Measurements from ENCODE around the gene SMPD4. TPM values are rescaled to one million over a fixed set of nuclear protein-coding genes. Genes with fewer than 3 reads are reported as not detected.
"Not testable (repeated sequence)": the region's sequence is repeated elsewhere in the genome, so short reads cannot be mapped to it uniquely, and the experiment has no call there.

SMPD4 gene
- total and polyA plus RNA-seq, 9 donors: 15.4 to 47.3 (median 37.0) TPM

GRCh38 chr2:130207051-130207450, 25.6 kb upstream of the SMPD4 start:
- H3K27me3 ChIP-seq (ENCODE audit: control insufficient read depth, insufficient read depth, low read length); H3K9me3 ChIP-seq (replicated peaks; ENCODE audit: control insufficient read depth, low read depth, low read length); DNase-seq; H3K4me1 ChIP-seq (ENCODE audit: control insufficient read depth, insufficient read depth, low read length); H3K36me3 ChIP-seq (ENCODE audit: control insufficient read depth, insufficient read depth, low read length); H3K4me3 ChIP-seq (ENCODE audit: low read length); H3K27ac ChIP-seq (ENCODE audit: low read length): not testable (repeated sequence)
- 80% methylated on average over 1 of the region's 13 CpGs for WGBS (ENCODE audit: insufficient coverage)

GRCh38 chr2:130203150-130203549, 21.7 kb upstream of the SMPD4 start:
- H3K9me3 ChIP-seq (replicated peaks; ENCODE audit: control insufficient read depth, low read depth, low read length); H3K36me3 ChIP-seq (ENCODE audit: control insufficient read depth, insufficient read depth, low read length); H3K27me3 ChIP-seq (ENCODE audit: control insufficient read depth, insufficient read depth, low read length); H3K4me3 ChIP-seq (ENCODE audit: low read length); DNase-seq; H3K4me1 ChIP-seq (ENCODE audit: control insufficient read depth, insufficient read depth, low read length); H3K27ac ChIP-seq (ENCODE audit: low read length): not testable (repeated sequence)
- no CpG with 5 or more reads among the region's 3 CpGs for WGBS (ENCODE audit: insufficient coverage)

- H3K27me3 ChIP-seq (ENCODE audit: control insufficient read depth, insufficient read depth, low read length); H3K4me3 ChIP-seq (ENCODE audit: low read length); DNase-seq; H3K36me3 ChIP-seq (ENCODE audit: control insufficient read depth, insufficient read depth, low read length); H3K27ac ChIP-seq (ENCODE audit: low read length); H3K4me1 ChIP-seq (ENCODE audit: control insufficient read depth, insufficient read depth, low read length); H3K9me3 ChIP-seq (replicated peaks; ENCODE audit: control insufficient read depth, low read depth, low read length): not testable (repeated sequence)
- no CpG with 5 or more reads among the region's 7 CpGs for whole genome bisulfite sequencing (ENCODE audit: insufficient coverage)
Observed at GRCh38 chr2:130202518-130202917, 21.1 kb upstream of the SMPD4 start.

DNA sequence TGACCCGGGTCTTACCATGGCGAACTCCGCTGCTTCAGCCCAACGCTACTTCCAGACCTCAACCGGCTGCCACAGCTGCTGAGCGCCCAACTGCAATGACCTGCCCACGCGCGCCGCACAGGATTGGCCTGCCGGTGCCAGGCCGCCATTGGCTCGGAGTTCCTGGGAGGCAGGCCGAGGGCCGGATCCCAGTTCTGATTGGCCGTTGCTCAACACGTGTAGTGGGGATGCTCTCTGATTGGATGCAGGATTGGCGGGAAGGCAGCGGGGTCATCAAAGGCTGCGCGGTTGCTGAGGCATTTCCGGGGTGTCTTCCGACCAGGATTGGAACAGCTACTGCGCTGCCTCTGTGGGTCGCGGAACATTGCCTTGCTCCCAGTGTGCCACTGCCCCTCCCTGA, 16.9 kb upstream of the SMPD4 start, which contains the start of gene TUBA3E:
Gene TUBA3E, minus strand, starts transcription at position 97 of the 400 bp plus-strand sequence. Its CDS starts 79 bp downstream, at position 18.
- no peaks in the 10 kb centered on the region for H3K4me1 ChIP-seq (ENCODE audit: control insufficient read depth, insufficient read depth, low read length)
- H3K36me3 ChIP-seq (ENCODE audit: control insufficient read depth, insufficient read depth, low read length): no peaks in the 10 kb centered on the region
- no peak within 1 kb of the TSS for H3K4me3 ChIP-seq (ENCODE audit: low read length)
- no peak within 1 kb of the TSS for H3K27ac ChIP-seq (ENCODE audit: low read length)
- H3K27me3 ChIP-seq (ENCODE audit: control insufficient read depth, insufficient read depth, low read length): no peaks in the 10 kb centered on the region
- WGBS (ENCODE audit: insufficient coverage): 95% methylated on average over 26 of the region's 26 CpGs
- DNase-seq: no peak
- H3K9me3 ChIP-seq (replicated peaks; ENCODE audit: control insufficient read depth, low read depth, low read length): no peaks in the 10 kb centered on the region

DNA sequence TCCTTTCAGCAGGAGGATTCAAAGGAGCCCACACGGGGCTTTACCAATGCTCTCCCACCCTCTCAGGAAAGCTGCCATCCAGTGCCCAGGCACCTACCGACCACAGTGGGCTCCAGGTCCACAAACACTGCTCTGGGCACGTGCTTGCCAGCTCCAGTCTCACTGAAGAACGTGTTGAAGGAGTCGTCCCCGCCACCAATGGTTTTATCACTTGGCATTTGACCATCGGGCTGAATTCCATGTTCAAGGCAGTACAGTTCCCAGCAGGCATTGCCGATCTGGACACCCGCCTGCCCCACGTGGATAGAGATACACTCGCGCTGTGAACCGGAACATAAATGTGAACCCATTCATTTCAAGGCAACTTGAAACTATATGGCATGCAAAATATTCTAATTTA, 14.7 kb upstream of the SMPD4 start:
- not testable (repeated sequence) for H3K27ac ChIP-seq (ENCODE audit: low read length); H3K27me3 ChIP-seq (ENCODE audit: control insufficient read depth, insufficient read depth, low read length); H3K9me3 ChIP-seq (replicated peaks; ENCODE audit: control insufficient read depth, low read depth, low read length); DNase-seq; H3K4me3 ChIP-seq (ENCODE audit: low read length); H3K36me3 ChIP-seq (ENCODE audit: control insufficient read depth, insufficient read depth, low read length); H3K4me1 ChIP-seq (ENCODE audit: control insufficient read depth, insufficient read depth, low read length)
- WGBS (ENCODE audit: insufficient coverage): no CpG with 5 or more reads among the region's 13 CpGs

- 100% methylated on average over 2 of the region's 9 CpGs for WGBS (ENCODE audit: insufficient coverage)
- not testable (repeated sequence) for H3K4me3 ChIP-seq (ENCODE audit: low read length); DNase-seq; H3K27ac ChIP-seq (ENCODE audit: low read length); H3K4me1 ChIP-seq (ENCODE audit: control insufficient read depth, insufficient read depth, low read length); H3K9me3 ChIP-seq (replicated peaks; ENCODE audit: control insufficient read depth, low read depth, low read length); H3K36me3 ChIP-seq (ENCODE audit: control insufficient read depth, insufficient read depth, low read length); H3K27me3 ChIP-seq (ENCODE audit: control insufficient read depth, insufficient read depth, low read length)
Observed at GRCh38 chr2:130195089-130195635, 13.8 kb upstream of the SMPD4 start.

DNA sequence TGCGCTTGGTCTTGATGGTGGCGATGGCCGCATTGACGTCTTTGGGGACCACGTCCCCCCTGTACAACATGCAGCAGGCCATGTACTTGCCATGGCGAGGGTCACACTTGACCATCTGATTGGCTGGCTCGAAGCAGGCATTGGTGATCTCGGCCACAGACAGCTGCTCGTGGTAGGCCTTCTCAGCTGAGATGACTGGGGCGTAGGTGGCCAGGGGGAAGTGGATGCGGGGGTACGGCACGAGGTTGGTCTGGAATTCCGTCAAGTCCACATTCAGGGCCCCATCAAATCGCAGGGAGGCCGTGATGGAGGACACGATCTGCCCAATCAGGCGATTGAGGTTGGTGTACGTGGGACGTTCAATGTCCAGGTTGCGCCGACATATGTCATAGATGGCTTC, 12.4 kb upstream of the SMPD4 start:
- not testable (repeated sequence) for H3K27ac ChIP-seq (ENCODE audit: low read length); H3K36me3 ChIP-seq (ENCODE audit: control insufficient read depth, insufficient read depth, low read length); H3K27me3 ChIP-seq (ENCODE audit: control insufficient read depth, insufficient read depth, low read length); H3K4me1 ChIP-seq (ENCODE audit: control insufficient read depth, insufficient read depth, low read length); DNase-seq; H3K4me3 ChIP-seq (ENCODE audit: low read length); H3K9me3 ChIP-seq (replicated peaks; ENCODE audit: control insufficient read depth, low read depth, low read length)
- WGBS (ENCODE audit: insufficient coverage): 60% methylated on average over 5 of the region's 22 CpGs

DNA sequence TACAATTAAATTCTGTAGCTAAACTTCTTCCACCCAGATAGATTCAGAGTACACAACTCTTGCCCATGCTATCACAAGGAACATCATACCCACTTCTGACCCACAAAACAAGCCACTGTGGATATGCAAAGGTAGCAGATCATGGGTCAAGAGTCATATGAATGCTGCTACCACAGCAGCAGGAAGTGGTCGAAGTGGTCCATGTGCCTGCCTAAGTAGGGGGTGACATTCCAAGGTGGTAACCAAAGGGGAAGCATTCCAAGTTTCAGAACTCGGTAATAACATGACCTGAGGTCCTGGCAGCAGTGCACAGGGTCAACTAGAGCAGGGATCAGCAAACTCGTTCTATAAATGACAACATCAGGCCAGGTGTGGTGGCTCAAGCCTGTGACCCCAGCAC, 11.0 kb upstream of the SMPD4 start:
- H3K9me3 ChIP-seq (replicated peaks; ENCODE audit: control insufficient read depth, low read depth, low read length); H3K4me1 ChIP-seq (ENCODE audit: control insufficient read depth, insufficient read depth, low read length); DNase-seq; H3K36me3 ChIP-seq (ENCODE audit: control insufficient read depth, insufficient read depth, low read length); H3K27me3 ChIP-seq (ENCODE audit: control insufficient read depth, insufficient read depth, low read length); H3K4me3 ChIP-seq (ENCODE audit: low read length); H3K27ac ChIP-seq (ENCODE audit: low read length): not testable (repeated sequence)
- WGBS (ENCODE audit: insufficient coverage): 100% methylated on average over 2 of the region's 3 CpGs

DNA sequence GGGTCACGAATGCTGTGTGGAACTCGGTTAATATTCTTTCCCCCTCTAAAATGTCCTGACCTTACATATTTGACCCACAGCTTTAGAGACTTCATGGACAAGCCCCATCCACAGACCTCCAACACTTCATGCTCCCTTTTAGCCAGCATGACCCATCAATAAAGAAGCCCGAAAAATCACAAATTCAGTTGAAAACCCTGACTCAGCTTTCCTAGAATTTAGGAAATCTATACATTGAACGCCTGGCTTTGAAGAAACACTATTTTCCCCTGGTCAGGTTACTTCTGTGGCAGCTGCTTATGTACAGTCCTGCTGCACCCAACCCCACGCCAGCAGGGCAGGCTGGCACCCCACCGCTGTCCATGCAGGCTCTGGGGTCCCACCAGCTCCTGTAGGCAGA, 9.9 kb upstream of the SMPD4 start:
- not testable (repeated sequence) for DNase-seq
- 86% methylated on average over 5 of the region's 6 CpGs for WGBS (ENCODE audit: insufficient coverage)

DNA sequence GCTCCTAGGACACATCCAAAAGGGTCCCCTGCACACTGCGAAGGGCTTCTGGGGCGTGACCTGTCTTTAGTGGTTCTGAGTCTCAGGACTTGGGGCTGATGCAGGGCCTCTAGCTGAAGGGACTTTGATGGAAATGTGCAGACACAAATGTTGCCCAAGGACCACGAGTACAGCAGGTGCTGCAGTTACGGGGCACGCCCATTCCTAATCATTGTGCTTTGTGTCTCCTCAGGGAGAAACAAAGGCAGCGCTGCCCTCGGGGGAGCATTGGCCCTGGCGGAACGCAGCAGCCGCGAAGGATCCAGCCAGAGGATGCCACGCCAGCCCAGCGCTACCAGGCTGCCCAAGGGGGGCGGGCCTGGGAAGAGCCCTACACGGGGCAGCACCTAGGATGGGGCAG, 8.8 kb upstream of the SMPD4 start:
- Histone ChIP-seq H3K27ac (ENCODE audit: low read length) (no peak overlapping the region), H3K36me3 (ENCODE audit: control insufficient read depth, insufficient read depth, low read length) (peaks cover 12% of the 10 kb centered on the region), H3K9me3 (replicated peaks; ENCODE audit: control insufficient read depth, low read depth, low read length) (no peaks in the 10 kb centered on the region), H3K27me3 (ENCODE audit: control insufficient read depth, insufficient read depth, low read length) (no peaks in the 10 kb centered on the region), H3K4me1 (ENCODE audit: control insufficient read depth, insufficient read depth, low read length) (no peaks in the 10 kb centered on the region), H3K4me3 (ENCODE audit: low read length) (no peak overlapping the region)
- WGBS (ENCODE audit: insufficient coverage): 93% methylated on average over 9 of the region's 15 CpGs
- no peak for DNase-seq

More for the DNA sequence above, 9.9 kb upstream of the SMPD4 start:
- H3K4me1 ChIP-seq (ENCODE audit: control insufficient read depth, insufficient read depth, low read length); H3K36me3 ChIP-seq (ENCODE audit: control insufficient read depth, insufficient read depth, low read length); H3K27me3 ChIP-seq (ENCODE audit: control insufficient read depth, insufficient read depth, low read length); H3K4me3 ChIP-seq (ENCODE audit: low read length); H3K27ac ChIP-seq (ENCODE audit: low read length); H3K9me3 ChIP-seq (replicated peaks; ENCODE audit: control insufficient read depth, low read depth, low read length): not testable (repeated sequence)

GRCh38 chr2:130188958-130189357, 7.6 kb upstream of the SMPD4 start:
- peaks cover 20% of the 10 kb centered on the region for H3K36me3 ChIP-seq (ENCODE audit: control insufficient read depth, insufficient read depth, low read length)
- WGBS (ENCODE audit: insufficient coverage): 62% methylated on average over 2 of the region's 4 CpGs
- H3K27me3 ChIP-seq (ENCODE audit: control insufficient read depth, insufficient read depth, low read length); H3K9me3 ChIP-seq (replicated peaks; ENCODE audit: control insufficient read depth, low read depth, low read length); DNase-seq; H3K27ac ChIP-seq (ENCODE audit: low read length); H3K4me1 ChIP-seq (ENCODE audit: control insufficient read depth, insufficient read depth, low read length); H3K4me3 ChIP-seq (ENCODE audit: low read length): not testable (repeated sequence)

Measured in muscle of leg (tissue), 11 donors.